Fibroblast of lung (primary cell): ENCODE results near the gene PKD1. TPM values are rescaled to one million over a fixed set of nuclear protein-coding genes. Genes with fewer than 3 reads are reported as not detected.

Source experiments
- DNase-seq, 2 donors: peaks; one replicate each; pipeline versions ENCODE4 v3.0.0 to v3.0.0-alpha.2; 2010; ENCODE audit warnings: low read depth in 2 of 2
- H2AFZ ChIP-seq: 2 replicates; pipeline ENCODE4 v1.5.1; 2012; ENCODE audit warnings: low read length, control low read depth, inconsistent platforms
- H3K27ac ChIP-seq: 2 replicates; pipeline ENCODE4 v1.5.1; 2011; ENCODE audit warnings: low read length, control low read depth; ENCODE audit not compliant: insufficient read depth
- H3K27me3 ChIP-seq: 2 replicates; pipeline ENCODE4 v1.5.1; 2011; ENCODE audit warnings: mild to moderate bottlenecking, low read length; ENCODE audit not compliant: control insufficient read depth, insufficient read depth
- H3K36me3 ChIP-seq: 2 replicates; pipeline ENCODE4 v1.5.1; 2011; ENCODE audit warnings: low read length; ENCODE audit not compliant: control insufficient read depth, insufficient read depth
- H3K4me1 ChIP-seq: 2 replicates; pipeline ENCODE4 v1.5.1; 2011; ENCODE audit warnings: low read length; ENCODE audit not compliant: control insufficient read depth, insufficient read depth; ENCODE audit errors: extremely low read depth
- H3K4me2 ChIP-seq: 2 replicates; pipeline ENCODE4 v1.5.1; 2011; ENCODE audit warnings: low read length, control low read depth; ENCODE audit not compliant: insufficient read depth; ENCODE audit errors: extremely low read depth
- H3K4me3 ChIP-seq, 4 experiments: fragments of 200-600 bp in 1 of 4; sonication (generic) in 1 of 4; replicated peaks in 1 of 4; 2 replicates each; pipeline ENCODE4 v1.5.1; 2011 to 2016; ENCODE audit warnings: low read length in 4 of 4, low read depth in 3 of 4, mild to moderate bottlenecking in 3 of 4, control low read depth in 2 of 4, inconsistent platforms in 1 of 4, mixed read lengths in 1 of 4; ENCODE audit not compliant: insufficient read depth in 1 of 4; ENCODE audit errors: control extremely low read depth in 1 of 4
- H3K79me2 ChIP-seq: 2 replicates; pipeline ENCODE4 v1.5.1; 2012; ENCODE audit warnings: mild to moderate bottlenecking, low read length, inconsistent platforms; ENCODE audit not compliant: control insufficient read depth, insufficient read depth
- H3K9ac ChIP-seq: 2 replicates; pipeline ENCODE4 v1.5.1; 2011; ENCODE audit warnings: mild to moderate bottlenecking, low read length, control low read depth; ENCODE audit not compliant: insufficient read depth
- H3K9me3 ChIP-seq: 2 replicates; pipeline ENCODE4 v1.5.1; 2012; ENCODE audit warnings: low read depth, low read length; ENCODE audit not compliant: control insufficient read depth, insufficient read depth
- H4K20me1 ChIP-seq: 2 replicates; pipeline ENCODE4 v1.5.1; 2011; ENCODE audit warnings: low read length; ENCODE audit not compliant: control insufficient read depth, insufficient read depth; ENCODE audit errors: extremely low read depth
- EZH2 ChIP-seq: IDR thresholded peaks from 2 replicates; pipeline ENCODE4 v1.5.1; 2012; ENCODE audit warnings: low read length, control low read depth, mild to moderate bottlenecking; ENCODE audit errors: missing control alignments
- polyA plus RNA-seq, 2 donors: library from polyadenylated mRNA; depleted of rRNA in 1 of 2; stranded (reverse) in 1 of 2; unstranded in 1 of 2; fragments of >200 nt; gene quantifications; 2 replicates each; pipeline ENCODE4 v1.2.1, GENCODE V29; 2011 to 2012; ENCODE audit warnings: missing spikeins in 1 of 2
- total RNA-seq: library from RNA; depleted of rRNA; stranded (reverse); fragments of >200 nt; gene quantifications from 2 replicates; pipeline ENCODE4 v1.2.1, GENCODE V29; 2014
- TF ChIP-seq, protein P1 (sequence below), 2 donors: IDR thresholded peaks in 1 of 2; conservative IDR thresholded peaks in 1 of 2; 1 replicate in 1 of 2; 2 replicates in 1 of 2; pipeline ENCODE4 v1.5.1; 2011 to 2012; ENCODE audit warnings: low read length in 2 of 2, control low read depth in 1 of 2, inconsistent platforms in 1 of 2, low read depth in 1 of 2, mild to moderate bottlenecking in 1 of 2

Gene PKD1
- total and polyA plus RNA-seq, 2 donors (not counting 1 experiment from before 2014, with no cell fraction given): 16.3 to 199 TPM

DNA sequence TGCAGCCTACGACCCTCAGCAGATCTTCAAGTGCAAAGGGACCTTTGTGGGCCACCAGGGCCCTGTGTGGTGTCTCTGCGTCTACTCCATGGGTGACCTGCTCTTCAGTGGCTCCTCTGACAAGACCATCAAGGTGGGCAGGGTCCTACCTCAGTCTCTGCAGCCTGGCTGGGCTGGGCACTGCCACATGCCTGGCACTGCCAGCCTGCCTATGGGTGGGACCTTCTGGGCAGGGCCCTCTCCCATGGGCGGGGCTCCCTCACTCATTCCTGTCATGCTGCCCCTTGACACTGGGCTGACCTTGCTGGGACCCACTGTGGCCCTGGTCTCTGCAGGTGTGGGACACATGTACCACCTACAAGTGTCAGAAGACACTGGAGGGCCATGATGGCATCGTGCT lies 38.2 kb upstream of the PKD1 start:
- Histone ChIP-seq H3K4me2 (no peak overlapping the region), H3K27me3 (no peaks in the 10 kb centered on the region), H2AFZ (no peak overlapping the region), H4K20me1 (no peaks in the 10 kb centered on the region), H3K9ac (no peak overlapping the region), H3K36me3 (peaks cover 48% of the 10 kb centered on the region), H3K4me3 (no peak overlapping the region), H3K79me2 (no peaks in the 10 kb centered on the region), H3K4me1 (no peaks in the 10 kb centered on the region), H3K9me3 (no peaks in the 10 kb centered on the region), H3K27ac (no peak overlapping the region)
- no peak for TF ChIP-seq EZH2
- TF ChIP-seq, protein P1, sequence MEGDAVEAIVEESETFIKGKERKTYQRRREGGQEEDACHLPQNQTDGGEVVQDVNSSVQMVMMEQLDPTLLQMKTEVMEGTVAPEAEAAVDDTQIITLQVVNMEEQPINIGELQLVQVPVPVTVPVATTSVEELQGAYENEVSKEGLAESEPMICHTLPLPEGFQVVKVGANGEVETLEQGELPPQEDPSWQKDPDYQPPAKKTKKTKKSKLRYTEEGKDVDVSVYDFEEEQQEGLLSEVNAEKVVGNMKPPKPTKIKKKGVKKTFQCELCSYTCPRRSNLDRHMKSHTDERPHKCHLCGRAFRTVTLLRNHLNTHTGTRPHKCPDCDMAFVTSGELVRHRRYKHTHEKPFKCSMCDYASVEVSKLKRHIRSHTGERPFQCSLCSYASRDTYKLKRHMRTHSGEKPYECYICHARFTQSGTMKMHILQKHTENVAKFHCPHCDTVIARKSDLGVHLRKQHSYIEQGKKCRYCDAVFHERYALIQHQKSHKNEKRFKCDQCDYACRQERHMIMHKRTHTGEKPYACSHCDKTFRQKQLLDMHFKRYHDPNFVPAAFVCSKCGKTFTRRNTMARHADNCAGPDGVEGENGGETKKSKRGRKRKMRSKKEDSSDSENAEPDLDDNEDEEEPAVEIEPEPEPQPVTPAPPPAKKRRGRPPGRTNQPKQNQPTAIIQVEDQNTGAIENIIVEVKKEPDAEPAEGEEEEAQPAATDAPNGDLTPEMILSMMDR (conservative IDR thresholded peaks at IDR 0.05 in 1 of 2, IDR thresholded peaks at IDR 0.05 in 1 of 2; ENCODE audit: low read depth in 1 of 2, low read length in 2 of 2): no peak
- no peak for DNase-seq

DNA sequence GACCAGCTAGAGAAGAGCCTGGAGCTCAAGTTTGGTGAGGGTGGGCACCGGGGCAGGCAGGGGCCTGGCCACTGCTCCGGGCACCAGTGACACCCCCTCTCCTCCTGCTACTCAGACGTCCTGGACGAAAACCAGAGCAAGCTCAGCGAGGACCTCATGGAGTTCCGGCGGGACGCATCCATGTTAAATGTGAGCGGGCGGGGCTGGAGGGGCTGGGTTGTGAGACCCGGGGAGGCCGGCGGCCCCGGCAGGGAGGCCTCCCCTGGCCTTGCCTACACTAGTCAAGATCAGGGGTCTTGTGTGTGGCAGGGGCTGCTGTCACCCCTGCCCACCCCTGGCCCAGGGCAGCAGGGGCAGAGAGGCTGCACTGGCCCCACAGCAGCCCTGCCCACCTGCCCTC lies 37.7 kb upstream of the PKD1 start:
- H4K20me1 ChIP-seq: no peaks in the 10 kb centered on the region
- no peak overlapping the region for H3K9ac ChIP-seq
- H3K27me3 ChIP-seq: no peaks in the 10 kb centered on the region
- H3K36me3 ChIP-seq: peaks cover 48% of the 10 kb centered on the region
- H2AFZ ChIP-seq: no peak overlapping the region
- no peaks in the 10 kb centered on the region for H3K9me3 ChIP-seq
- H3K4me2 ChIP-seq: no peak overlapping the region
- no peaks in the 10 kb centered on the region for H3K79me2 ChIP-seq
- H3K4me1 ChIP-seq: no peaks in the 10 kb centered on the region
- DNase-seq: no peak
- H3K27ac ChIP-seq: no peak overlapping the region
- no peak overlapping the region for H3K4me3 ChIP-seq
- TF ChIP-seq, protein P1 (conservative IDR thresholded peaks at IDR 0.05 in 1 of 2, IDR thresholded peaks at IDR 0.05 in 1 of 2; ENCODE audit: low read depth in 1 of 2, low read length in 2 of 2): no peak
- TF ChIP-seq EZH2: no peak

DNA sequence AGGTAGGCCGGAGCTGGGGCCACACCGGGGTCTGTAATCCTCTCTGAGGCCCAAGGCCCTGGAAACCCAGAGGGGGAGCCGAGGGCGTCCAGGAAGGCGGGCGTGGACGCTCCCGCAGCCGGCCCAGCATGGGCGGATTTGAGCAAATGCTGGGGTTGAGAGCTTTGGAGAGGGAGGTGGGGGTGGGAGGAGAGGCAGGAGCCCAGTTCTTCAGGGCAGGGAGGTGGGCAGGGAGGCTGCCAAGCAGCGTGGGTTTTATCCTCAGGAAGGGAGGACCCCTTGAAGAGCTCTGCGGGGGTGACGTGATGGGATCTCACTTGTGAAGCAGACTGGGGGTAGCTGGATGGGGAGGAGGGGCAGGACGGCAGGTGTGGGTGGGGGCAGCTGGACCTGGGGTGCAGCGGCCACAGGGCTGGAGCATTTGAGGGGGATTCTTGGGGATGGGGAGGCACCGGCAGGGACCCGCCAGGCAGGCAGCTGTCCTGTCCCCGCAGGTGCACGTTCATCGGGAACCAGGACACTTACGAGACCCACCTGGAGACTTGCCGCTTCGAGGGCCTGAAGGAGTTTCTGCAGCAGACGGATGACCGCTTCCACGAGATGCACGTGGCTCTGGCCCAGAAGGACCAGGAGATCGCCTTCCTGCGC lies 37.1 kb upstream of the PKD1 start:
- H3K4me1 ChIP-seq: no peaks in the 10 kb centered on the region
- H3K9me3 ChIP-seq: no peaks in the 10 kb centered on the region
- peaks cover 48% of the 10 kb centered on the region for H3K36me3 ChIP-seq
- no peaks in the 10 kb centered on the region for H4K20me1 ChIP-seq
- H3K4me2 ChIP-seq: no peak overlapping the region
- DNase-seq: no peak
- H3K27ac ChIP-seq: no peak overlapping the region
- no peak overlapping the region for H3K4me3 ChIP-seq
- H3K79me2 ChIP-seq: no peaks in the 10 kb centered on the region
- no peak overlapping the region for H2AFZ ChIP-seq
- TF ChIP-seq EZH2: no peak
- TF ChIP-seq, protein P1 (conservative IDR thresholded peaks at IDR 0.05 in 1 of 2, IDR thresholded peaks at IDR 0.05 in 1 of 2; ENCODE audit: low read depth in 1 of 2, low read length in 2 of 2): no peak
- H3K27me3 ChIP-seq: no peaks in the 10 kb centered on the region
- H3K9ac ChIP-seq: no peak overlapping the region
